GM12874 (cell line): ENCODE data around the gene EGFR.

ENCODE experiments used
- CTCF ChIP-seq: IDR thresholded peaks from 2 replicates; pipeline ENCODE4 v1.5.1; 2011; ENCODE audit warnings: low read depth, mild to moderate bottlenecking, control low read depth, low read length, moderate library complexity; ENCODE audit not compliant: insufficient read depth

Gene EGFR

GRCh38 chr7:55240418-55241142 is 221.8 kb downstream of the EGFR start:
- no peak for TF ChIP-seq CTCF

GRCh38 chr7:55241958-55242357 is 223.1 kb downstream of the EGFR start:
- TF ChIP-seq CTCF = no peak

- no peak for TF ChIP-seq CTCF
Observed at GRCh38 chr7:55242613-55243012, 223.8 kb downstream of the EGFR start.

- no peak for TF ChIP-seq CTCF
Observed at GRCh38 chr7:55244006-55244745, 225.4 kb downstream of the EGFR start.

GRCh38 chr7:55245271-55245723 is 226.5 kb downstream of the EGFR start:
- TF ChIP-seq CTCF = no peak

GRCh38 chr7:55246171-55246570 is 227.4 kb downstream of the EGFR start:
- TF ChIP-seq CTCF = no peak

GRCh38 chr7:55247428-55247827 is 228.6 kb downstream of the EGFR start:
- TF ChIP-seq CTCF = no peak
